Fibroblast of gingiva (primary cell): ENCODE results near the gene PLA2G4D.
"Not testable (repeated sequence)": the region's sequence is repeated elsewhere in the genome, so short reads cannot be mapped to it uniquely, and the experiment has no call there.

Source experiments
- DNase-seq: peaks from one replicate; pipeline ENCODE4 v3.0.0-alpha.2; 2011; ENCODE audit warnings: low read depth

The PLA2G4D gene

GRCh38 chr15:42121682-42122081 lies 27.3 kb upstream of the PLA2G4D start:
- no peak for DNase-seq

- no peak for DNase-seq
Measured at GRCh38 chr15:42121021-42121420, 26.7 kb upstream of the PLA2G4D start.

- DNase-seq, result no peak
Measured at GRCh38 chr15:42120285-42120684, 25.9 kb upstream of the PLA2G4D start.

- DNase-seq, result no peak
Measured at GRCh38 chr15:42119446-42119760, 25.0 kb upstream of the PLA2G4D start.

GRCh38 chr15:42118650-42119445 lies 24.5 kb upstream of the PLA2G4D start:
- DNase-seq, result no peak

GRCh38 chr15:42111924-42112323 lies 17.6 kb upstream of the PLA2G4D start:
- no peak for DNase-seq

- DNase-seq, result no peak
Measured at GRCh38 chr15:42110367-42110766, 16.0 kb upstream of the PLA2G4D start.

- no peak for DNase-seq
Measured at GRCh38 chr15:42108806-42109205, 14.4 kb upstream of the PLA2G4D start.

GRCh38 chr15:42108189-42108588 lies 13.8 kb upstream of the PLA2G4D start:
- no peak for DNase-seq

GRCh38 chr15:42107473-42107872 lies 13.1 kb upstream of the PLA2G4D start:
- no peak for DNase-seq

GRCh38 chr15:42106288-42106687 lies 11.9 kb upstream of the PLA2G4D start:
- DNase-seq, result no peak

- peak; percentile 81 for DNase-seq
Measured at GRCh38 chr15:42104095-42104891, 9.9 kb upstream of the PLA2G4D start.

GRCh38 chr15:42102646-42103235 lies 8.4 kb upstream of the PLA2G4D start:
- peak; percentile 65 for DNase-seq

- no peak for DNase-seq
Measured at GRCh38 chr15:42101861-42102260, 7.5 kb upstream of the PLA2G4D start.

GRCh38 chr15:42100021-42100800 lies 5.8 kb upstream of the PLA2G4D start:
- DNase-seq, result no peak

GRCh38 chr15:42097018-42097417 lies 2.7 kb upstream of the PLA2G4D start:
- DNase-seq, result no peak

- DNase-seq, result no peak
Measured at GRCh38 chr15:42093966-42094365, 396 bp downstream of the PLA2G4D start.

- no peak for DNase-seq
Measured at GRCh38 chr15:42092398-42093318, 1.7 kb downstream of the PLA2G4D start.

GRCh38 chr15:42091753-42092397 lies 2.5 kb downstream of the PLA2G4D start:
- not testable (repeated sequence) for DNase-seq

- DNase-seq, result no peak
Measured at GRCh38 chr15:42090781-42091180, 3.6 kb downstream of the PLA2G4D start.

- no peak for DNase-seq
Measured at GRCh38 chr15:42090370-42090769, 4.0 kb downstream of the PLA2G4D start.
